PC-3 (cell line): Measurements from ENCODE around the gene HHIPL2. TPM values are rescaled to one million over a fixed set of nuclear protein-coding genes. Genes with fewer than 3 reads are reported as not detected.

Experiments used
- ATAC-seq: fragments of 200-7000 bp; cut with Tn5 transposase; 2 replicates; pipeline ENCODE4 v1.9.1; 2020; ENCODE audit warnings: mild to moderate bottlenecking, moderate library complexity
- BruUV-seq: library from RNA; stranded (reverse); fragments of 400-500 nt; replicated peaks from 2 replicates; lab custom pipeline; 2021; lab: Mats Ljungman, UMichigan
- CTCF ChIA-PET: fragments of 300-600 bp; sonication (Branson Sonifier 250); formaldehyde crosslinking; loops from one replicate; lab custom pipeline; 2022; ENCODE audit warnings: antibody characterized with exemption; lab: Charles Lee
- POLR2A ChIA-PET: fragments of 300-600 bp; sonication (Branson Sonifier 250); formaldehyde crosslinking; loops from one replicate; lab custom pipeline; 2022; ENCODE audit warnings: antibody characterized with exemption; ENCODE audit not compliant: unreplicated experiment; lab: Charles Lee
- DNase-seq: peaks from one replicate; pipeline ENCODE4 v3.0.0-alpha.2; 2015
- H2AFZ ChIP-seq: fragments of 300-600 bp; sonication (generic); 2 replicates; pipeline ENCODE4 v1.6.0; 2016; ENCODE audit warnings: antibody characterized with exemption, low read length
- H3F3A ChIP-seq: fragments of 300-600 bp; sonication (generic); one replicate; pipeline ENCODE4 v1.6.0; 2017; ENCODE audit warnings: antibody characterized with exemption, low read length, control low read depth, mild to moderate bottlenecking; ENCODE audit not compliant: unreplicated experiment
- H3K27ac ChIP-seq: fragments of 300-600 bp; sonication (generic); 2 replicates; pipeline ENCODE4 v1.5.1; 2016; ENCODE audit warnings: mild to moderate bottlenecking, low read length
- H3K27me3 ChIP-seq: fragments of 300-600 bp; sonication (generic); 2 replicates; pipeline ENCODE4 v1.6.1; 2016; ENCODE audit warnings: low read length, mixed read lengths
- H3K36me3 ChIP-seq: fragments of 300-600 bp; sonication (generic); 2 replicates; pipeline ENCODE4 v1.6.1; 2016; ENCODE audit warnings: low read depth, mixed run types, low read length, mixed read lengths
- H3K4me1 ChIP-seq: fragments of 300-600 bp; sonication (generic); 2 replicates; pipeline ENCODE4 v1.5.1; 2016; ENCODE audit warnings: low read length; ENCODE audit not compliant: insufficient read depth
- H3K4me2 ChIP-seq: fragments of 300-600 bp; sonication (generic); 2 replicates; pipeline ENCODE4 v1.6.0; 2016; ENCODE audit warnings: low read length
- H3K4me3 ChIP-seq: fragments of 300-600 bp; sonication (generic); 2 replicates; pipeline ENCODE4 v1.5.1; 2016; ENCODE audit warnings: mild to moderate bottlenecking, low read length, mixed read lengths
- H3K79me2 ChIP-seq: fragments of 300-600 bp; sonication (generic); 2 replicates; pipeline ENCODE4 v1.6.1; 2017; ENCODE audit warnings: low read length, mixed read lengths
- H3K9ac ChIP-seq: fragments of 300-600 bp; sonication (generic); 2 replicates; pipeline ENCODE4 v1.6.0; 2016; ENCODE audit warnings: mild to moderate bottlenecking, low read length
- H3K9me2 ChIP-seq: fragments of 300-600 bp; sonication (generic); replicated peaks from 2 replicates; pipeline ENCODE4 v1.6.1; 2016; ENCODE audit warnings: mixed run types, low read length, mixed read lengths
- H3K9me3 ChIP-seq: fragments of 300-600 bp; sonication (generic); 2 replicates; pipeline ENCODE4 v1.6.1; 2016; ENCODE audit warnings: low read length, mixed read lengths
- H4K20me1 ChIP-seq: fragments of 300-600 bp; sonication (generic); 2 replicates; pipeline ENCODE4 v1.6.1; 2016; ENCODE audit warnings: low read length, mixed read lengths
- CTCF ChIP-seq: fragments of 300-600 bp; sonication (generic); conservative IDR thresholded peaks from 2 replicates; pipeline ENCODE4 v1.5.1; 2017; ENCODE audit warnings: antibody characterized with exemption, low read depth, mild to moderate bottlenecking, low read length
- EZH2 ChIP-seq: fragments of 300-600 bp; sonication (generic); IDR thresholded peaks from one replicate; pipeline ENCODE4 v1.6.1; 2017; ENCODE audit warnings: antibody characterized with exemption, mild to moderate bottlenecking, low read length; ENCODE audit not compliant: unreplicated experiment
- EZH2phosphoT487 ChIP-seq: fragments of 300-600 bp; sonication (generic); IDR thresholded peaks from 2 replicates; pipeline ENCODE4 v1.6.1; 2018; ENCODE audit warnings: mild to moderate bottlenecking, antibody characterized with exemption, low read length, borderline replicate concordance
- intact Hi-C: fragments of 100-400 bp; cut with micrococcal nuclease; formaldehyde crosslinking; loops from 2 replicates; pipeline ENCODE4 v1.9.0; 2023
- total RNA-seq: library from RNA; depleted of rRNA; stranded (reverse); fragments of >200 nt; gene quantifications from 2 replicates; pipeline ENCODE4 v1.2.3, GENCODE V29; 2014

HHIPL2 gene
- total RNA-seq, 1 experiment from 2014 or later: 1.2 TPM

- ATAC-seq (peak; percentile 71), DNase-seq (no peak)
- BruUV-seq: no TSS peak
- ChIA-PET CTCF (no interaction called here), POLR2A (interaction anchor here (0.5 kb wide), 1 partner anchor 15 kb away, joined by 3 read pairs; no protein-coding TSS in a partner anchor)
- Histone ChIP-seq H3K9ac (no peak overlapping the region), H3F3A (no peaks in the 10 kb centered on the region), H3K9me2 (no peaks in the 10 kb centered on the region), H3K9me3 (no peaks in the 10 kb centered on the region), H3K4me2 (no peak overlapping the region), H3K27me3 (no peaks in the 10 kb centered on the region), H3K79me2 (0 out of 2 replicates have a peak, but pooled peaks cover 7% of the 10 kb centered on the region), H2AFZ (no peak overlapping the region), H4K20me1 (no peaks in the 10 kb centered on the region), H3K4me1 (no peaks in the 10 kb centered on the region), H3K36me3 (peaks cover 69% of the 10 kb centered on the region), H3K4me3 (no peak overlapping the region), H3K27ac (no peak overlapping the region)
- TF ChIP-seq EZH2phosphoT487 (no peak), EZH2 (no peak), CTCF (no peak)
- intact Hi-C loops: loop anchor here (2.0 to 5.0 kb wide), 2 partner anchors 19 to 71 kb away; no protein-coding TSS in a partner anchor
These were observed 13.8 kb upstream of the HHIPL2 start for GRCh38 chr1:222561656-222562055.

GRCh38 chr1:222557574-222557973 is 9.7 kb upstream of the HHIPL2 start:
- intact Hi-C loops: no loop called here
- H3F3A ChIP-seq: peaks cover 3% of the 10 kb centered on the region
- no peak overlapping the region for H3K9ac ChIP-seq
- no peak overlapping the region for H3K27ac ChIP-seq
- no peak overlapping the region for H3K4me2 ChIP-seq
- no peak overlapping the region for H3K4me3 ChIP-seq
- no peaks in the 10 kb centered on the region for H3K9me2 ChIP-seq
- no peaks in the 10 kb centered on the region for H3K9me3 ChIP-seq
- ATAC-seq: no peak
- peaks cover 57% of the 10 kb centered on the region for H3K36me3 ChIP-seq
- ChIA-PET CTCF (no interaction called here), POLR2A (no interaction called here)
- peaks cover 9% of the 10 kb centered on the region; the same call in 1 of the 2 replicates for H3K4me1 ChIP-seq
- DNase-seq: no peak
- no peaks in the 10 kb centered on the region for H3K27me3 ChIP-seq
- no peak overlapping the region for H2AFZ ChIP-seq
- BruUV-seq: no TSS peak
- H3K79me2 ChIP-seq: no peaks in the 10 kb centered on the region
- H4K20me1 ChIP-seq: no peaks in the 10 kb centered on the region
- TF ChIP-seq EZH2phosphoT487: no peak
- no peak for TF ChIP-seq CTCF
- no peak for TF ChIP-seq EZH2

- no peak overlapping the region for H3K4me2 ChIP-seq
- CTCF ChIA-PET: no interaction called here
- no peak overlapping the region for H3K4me3 ChIP-seq
- peaks cover 54% of the 10 kb centered on the region for H3K36me3 ChIP-seq
- no peaks in the 10 kb centered on the region for H3K79me2 ChIP-seq
- TF ChIP-seq EZH2phosphoT487 (no peak), EZH2 (no peak), CTCF (no peak)
- no peaks in the 10 kb centered on the region for H3K9me2 ChIP-seq
- no peak overlapping the region for H3K27ac ChIP-seq
- DNase-seq: no peak
- H2AFZ ChIP-seq: no peak overlapping the region
- ATAC-seq: no peak
- H3F3A ChIP-seq: peaks cover 3% of the 10 kb centered on the region
- H3K27me3 ChIP-seq: no peaks in the 10 kb centered on the region
- peaks cover 9% of the 10 kb centered on the region; the same call in 1 of the 2 replicates for H3K4me1 ChIP-seq
- H4K20me1 ChIP-seq: no peaks in the 10 kb centered on the region
- H3K9me3 ChIP-seq: no peaks in the 10 kb centered on the region
- H3K9ac ChIP-seq: no peak overlapping the region
- no TSS peak for BruUV-seq
- intact Hi-C loops: no loop called here
- POLR2A ChIA-PET: no interaction called here
These were observed 9.2 kb upstream of the HHIPL2 start for GRCh38 chr1:222557148-222557547.
